Measurements from ENCODE around the gene MAGI1. TPM values are rescaled to one million over a fixed set of nuclear protein-coding genes. Genes with fewer than 3 reads are reported as not detected.

MAGI1 gene
- polyA plus RNA-seq, 3 donors: 28.3 to 29.7 (median 29.3) TPM

DNA sequence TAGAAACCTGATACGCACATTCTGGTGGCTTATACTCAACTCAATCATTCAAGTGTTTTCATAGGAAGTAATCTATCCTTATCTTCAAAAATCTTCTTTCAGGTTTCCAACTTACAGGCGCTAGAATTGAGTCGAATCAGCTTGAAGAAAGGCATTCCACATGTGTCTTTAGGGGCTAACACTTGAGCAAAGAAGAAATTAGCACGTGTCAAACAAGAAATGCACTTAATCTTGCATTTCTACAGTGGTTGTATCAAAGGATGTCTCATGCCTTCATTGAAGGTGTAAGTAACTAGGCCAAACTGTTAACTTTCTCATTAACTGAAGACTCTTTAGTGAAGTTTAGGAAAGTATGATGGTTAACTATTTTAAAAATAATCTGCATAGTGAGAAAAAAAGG is 557.6 kb downstream of the MAGI1 start:
- no peak for DNase-seq (ENCODE audit: low read depth in 3 of 3, low spot score in 2 of 3)

DNA sequence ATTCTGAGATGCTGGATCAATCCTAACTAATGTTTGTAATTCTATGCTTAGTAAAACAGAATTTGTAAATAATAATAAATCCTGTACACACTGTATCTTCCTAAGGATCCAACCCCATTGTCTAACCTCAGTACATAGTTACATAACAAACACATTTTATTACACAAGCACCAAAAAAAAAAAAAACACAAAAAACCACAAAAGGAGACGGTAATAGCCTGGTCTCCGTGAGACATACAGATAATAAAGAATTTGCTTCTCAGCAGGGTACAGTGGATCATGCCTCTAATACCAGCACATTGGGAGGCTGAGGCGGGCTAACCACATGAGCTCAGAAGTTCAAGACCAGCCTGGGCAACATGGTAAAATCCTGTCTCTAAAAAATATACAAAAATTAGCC is 558.7 kb downstream of the MAGI1 start:
- no peak for DNase-seq (ENCODE audit: low read depth in 3 of 3, low spot score in 2 of 3)

- DNase-seq (ENCODE audit: low read depth in 3 of 3, low spot score in 2 of 3): no peak
Measured at GRCh38 chr3:65478551-65479500, 559.9 kb downstream of the MAGI1 start.

- DNase-seq (ENCODE audit: low read depth in 3 of 3, low spot score in 2 of 3): no peak
Measured at GRCh38 chr3:65473736-65474135, 565.0 kb downstream of the MAGI1 start.

DNA sequence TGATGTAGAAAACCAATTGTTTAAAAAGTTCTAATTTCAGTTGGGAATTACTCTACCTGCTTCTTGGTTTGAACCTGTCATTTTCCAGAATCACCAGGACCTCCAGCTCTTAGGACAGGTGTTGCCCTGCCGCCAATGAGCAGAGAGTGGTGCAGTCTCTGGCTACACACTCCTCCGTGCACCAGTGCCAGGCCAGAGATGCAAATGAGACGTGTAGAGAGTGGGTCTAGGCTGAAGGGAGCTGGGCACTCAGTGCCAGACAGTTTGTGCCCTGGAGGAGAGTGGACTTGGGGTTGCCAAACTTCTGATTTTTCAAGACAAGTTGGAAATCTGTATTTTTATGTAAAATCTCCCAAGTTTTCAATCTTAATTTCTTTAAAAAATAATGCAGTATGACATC is 566.2 kb downstream of the MAGI1 start:
- DNase-seq (ENCODE audit: low read depth in 3 of 3, low spot score in 2 of 3): no peak

GRCh38 chr3:65466300-65466988 is 572.3 kb downstream of the MAGI1 start:
- DNase-seq (ENCODE audit: low read depth in 3 of 3, low spot score in 2 of 3): no peak

GRCh38 chr3:65449841-65450428 is 588.8 kb downstream of the MAGI1 start:
- no peak for DNase-seq (ENCODE audit: low read depth in 3 of 3, low spot score in 2 of 3)

DNA sequence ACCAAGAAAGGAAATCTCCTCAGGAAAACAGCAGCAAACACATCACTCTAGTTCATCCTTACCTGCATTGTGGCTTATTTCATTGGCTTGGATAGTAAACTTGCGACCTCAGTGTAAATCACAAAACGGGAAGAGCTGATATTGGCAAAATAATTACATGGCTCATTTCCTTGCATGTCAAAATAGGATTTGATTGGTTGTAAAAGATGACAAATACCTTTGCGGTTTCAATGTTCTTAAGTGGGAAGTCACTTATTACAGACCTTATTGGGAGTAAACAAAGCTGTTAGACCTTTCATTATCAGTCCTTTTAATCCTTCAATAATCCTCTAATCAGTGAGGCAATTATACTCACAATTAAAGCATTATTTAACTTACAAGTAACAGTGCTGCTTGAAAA is 590.6 kb downstream of the MAGI1 start:
- DNase-seq (ENCODE audit: low read depth in 3 of 3, low spot score in 2 of 3): no peak

GRCh38 chr3:65445573-65446169 is 593.0 kb downstream of the MAGI1 start:
- no peak for DNase-seq (ENCODE audit: low read depth in 3 of 3, low spot score in 2 of 3)

DNA sequence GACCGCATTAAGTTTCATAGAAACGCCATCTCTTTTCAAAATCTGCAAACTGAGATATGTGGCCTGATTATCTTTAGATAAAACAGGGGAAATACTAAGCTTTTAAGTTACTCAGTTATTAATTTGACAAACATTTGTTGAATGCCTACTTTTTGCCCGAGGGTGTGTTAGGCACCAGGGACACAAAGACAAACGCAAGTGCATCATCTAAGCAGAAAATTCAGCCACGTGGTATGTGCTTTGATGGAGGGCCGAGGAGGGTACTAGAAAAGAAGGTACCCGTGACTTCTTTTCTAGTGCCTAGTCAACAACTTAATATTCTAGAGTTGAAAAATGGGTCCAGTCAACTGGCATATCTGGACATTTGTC is 594.3 kb downstream of the MAGI1 start:
- no peak for DNase-seq (ENCODE audit: low read depth in 3 of 3, low spot score in 2 of 3)

GRCh38 chr3:65443739-65444446 is 594.8 kb downstream of the MAGI1 start:
- DNase-seq (ENCODE audit: low read depth in 3 of 3, low spot score in 2 of 3): no peak

DNA sequence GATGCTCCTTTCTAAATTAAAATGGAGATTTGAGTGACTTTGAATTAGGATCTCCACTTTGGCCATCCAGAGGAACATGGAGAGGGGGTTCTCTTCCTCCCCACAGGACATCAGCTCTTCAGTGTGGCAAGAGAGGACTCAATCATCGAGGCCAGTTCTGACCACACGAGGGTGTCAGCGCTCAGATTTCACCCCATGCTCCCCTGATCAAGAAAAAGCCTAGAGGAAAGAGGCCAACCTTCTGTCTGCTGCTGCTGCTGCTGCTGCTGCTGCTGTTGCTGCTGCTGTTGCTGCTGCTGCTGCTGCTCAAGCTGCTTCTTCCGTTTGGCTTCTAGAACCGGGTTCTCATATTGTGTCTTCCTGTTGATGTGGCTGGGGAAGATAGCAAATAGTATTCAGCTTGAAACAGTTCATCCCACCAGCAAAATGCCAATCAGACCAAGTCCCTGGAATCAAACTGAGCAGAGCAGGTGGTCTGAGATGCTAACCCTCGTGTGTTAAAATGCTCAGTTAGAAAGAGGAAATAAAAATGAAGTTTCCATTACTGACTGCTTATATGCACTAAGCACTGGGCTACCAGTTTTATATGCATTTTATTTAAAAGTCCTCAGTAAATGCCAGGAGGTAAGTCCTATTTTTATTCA is 599.0 kb downstream of the MAGI1 start:
- DNase-seq (ENCODE audit: low read depth in 3 of 3, low spot score in 2 of 3): peak; percentile 32 to 45 (median 39)

GRCh38 chr3:65438612-65439011 is 600.1 kb downstream of the MAGI1 start:
- no peak for DNase-seq (ENCODE audit: low read depth in 3 of 3, low spot score in 2 of 3)

DNA sequence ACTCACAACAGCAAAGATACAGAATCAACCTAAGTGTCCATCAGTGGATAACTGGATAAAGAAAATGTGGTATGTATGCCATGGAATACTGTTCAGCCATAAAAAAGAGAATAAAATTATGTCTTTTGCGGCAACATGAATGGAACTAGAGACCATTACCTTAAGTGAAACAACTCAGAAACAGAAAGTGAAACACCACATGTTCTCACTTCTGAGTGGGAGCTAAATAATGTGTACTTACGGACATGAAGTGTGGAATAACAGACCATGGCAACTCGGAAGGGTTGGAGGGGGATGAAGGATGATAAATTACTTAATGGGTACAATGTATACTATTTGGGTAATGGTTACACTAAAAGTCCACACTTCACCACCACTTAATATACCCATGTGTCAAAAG is 600.6 kb downstream of the MAGI1 start:
- DNase-seq (ENCODE audit: low read depth in 3 of 3, low spot score in 2 of 3): no peak

- DNase-seq (ENCODE audit: low read depth in 3 of 3, low spot score in 2 of 3): no peak
Measured at GRCh38 chr3:65436580-65436979, 602.1 kb downstream of the MAGI1 start.

DNA sequence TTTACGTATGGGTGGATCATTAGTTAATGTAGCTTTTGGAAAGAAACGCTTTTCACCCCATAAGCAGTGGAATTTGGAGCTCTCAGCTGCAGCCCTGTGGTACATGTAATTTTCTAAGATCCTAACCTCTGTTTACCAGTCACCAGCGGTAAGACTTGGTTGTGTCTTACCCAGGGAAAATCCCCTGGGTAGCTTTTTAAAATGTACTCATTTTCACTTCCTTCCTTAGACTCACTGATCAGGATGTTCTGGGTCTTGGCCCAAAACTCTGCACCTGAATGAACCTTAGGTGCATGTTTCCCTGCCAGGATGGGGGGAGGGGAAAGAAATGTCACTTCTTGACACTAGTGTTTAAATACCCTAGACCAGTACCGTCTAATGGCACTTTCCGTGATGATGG is 605.2 kb downstream of the MAGI1 start:
- DNase-seq (ENCODE audit: low read depth in 3 of 3, low spot score in 2 of 3): no peak

- no peak for DNase-seq (ENCODE audit: low read depth in 3 of 3, low spot score in 2 of 3)
Measured at GRCh38 chr3:65432388-65433003, 606.2 kb downstream of the MAGI1 start.

DNA sequence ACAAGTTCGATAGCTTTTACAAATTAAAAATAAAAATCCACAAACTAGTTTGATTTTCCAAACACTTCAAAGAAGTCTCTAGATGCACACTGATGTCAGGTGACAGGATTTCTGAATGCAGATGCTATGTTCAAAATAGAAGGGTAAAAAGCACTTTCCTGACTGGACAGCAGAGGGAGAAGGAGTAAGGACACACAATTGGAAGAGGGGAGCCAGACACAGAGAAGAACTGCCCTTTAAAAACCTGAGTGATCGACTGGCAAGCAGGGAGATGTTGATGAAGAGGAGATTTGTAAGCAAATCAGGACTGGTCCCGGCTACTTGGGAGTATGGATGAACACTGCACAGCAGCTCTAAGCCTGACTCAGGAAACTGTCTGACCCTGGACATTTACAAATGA is 612.8 kb downstream of the MAGI1 start:
- no peak for DNase-seq (ENCODE audit: low read depth in 3 of 3, low spot score in 2 of 3)

GRCh38 chr3:65422154-65422553 is 616.6 kb downstream of the MAGI1 start:
- no peak for DNase-seq (ENCODE audit: low read depth in 3 of 3, low spot score in 2 of 3)

DNA sequence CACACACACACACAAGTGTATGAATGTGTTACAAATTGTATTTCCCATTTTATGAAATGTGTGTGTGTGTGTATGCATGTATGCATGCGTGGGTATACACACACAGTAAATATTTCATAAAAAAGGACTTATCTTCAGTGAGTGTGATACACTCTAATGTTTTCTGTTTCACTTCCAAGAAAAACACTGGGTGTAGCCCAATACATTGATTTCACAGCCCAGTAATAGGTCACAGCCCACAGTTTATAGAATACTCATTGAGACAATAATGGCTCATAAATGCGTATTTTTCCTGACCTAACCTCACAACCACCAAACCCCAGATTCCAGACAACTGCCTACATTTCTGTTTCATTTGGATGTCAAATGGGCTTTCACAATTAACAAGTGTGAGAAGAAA is 619.5 kb downstream of the MAGI1 start:
- no peak for DNase-seq (ENCODE audit: low read depth in 3 of 3, low spot score in 2 of 3)

Measured in right renal cortex interstitium (tissue), 3 donors.